ENCODE data around the gene C2CD2L. TPM values are rescaled to one million over a fixed set of nuclear protein-coding genes. Genes with fewer than 3 reads are reported as not detected.

Gene C2CD2L
- total RNA-seq, 1 experiment from 2014 or later = 7.8 TPM

DNA sequence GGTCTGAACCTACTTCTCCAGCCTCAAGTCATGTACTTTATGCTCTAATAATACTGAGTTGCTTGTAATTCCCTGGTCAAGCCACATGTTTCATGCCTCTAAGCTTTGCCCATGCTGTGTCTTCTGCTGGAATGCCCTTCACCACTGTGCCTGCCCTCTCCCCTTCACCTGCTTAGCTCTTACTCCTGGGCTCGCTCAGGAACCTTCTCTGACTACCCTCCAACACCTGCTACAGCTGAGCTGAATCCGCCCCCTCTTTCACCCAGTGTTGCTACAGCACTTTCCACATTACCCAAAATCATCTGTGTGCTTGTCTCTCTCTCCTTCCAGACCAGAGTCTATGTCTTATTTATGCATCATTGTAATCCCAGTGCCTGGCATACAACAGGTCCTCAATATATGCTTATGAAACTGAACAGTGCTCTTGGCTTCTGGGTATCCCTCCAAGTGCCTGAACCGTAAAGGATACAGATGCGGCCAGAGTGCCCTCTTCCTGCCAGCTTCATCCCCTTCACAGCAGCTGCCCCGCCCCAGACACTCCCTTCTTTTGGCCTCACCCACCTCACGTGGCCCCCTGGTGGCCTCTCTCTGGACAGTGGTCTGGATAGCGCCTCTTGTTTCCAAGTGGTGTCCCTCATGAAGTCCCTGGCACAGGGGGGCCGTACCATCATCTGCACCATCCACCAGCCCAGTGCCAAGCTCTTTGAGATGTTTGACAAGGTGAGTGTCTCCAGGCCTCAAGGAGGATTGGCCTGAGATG lies 48.8 kb downstream of the C2CD2L start:
- intact Hi-C loops (cut with micrococcal nuclease; ENCODE audit: unreplicated experiment) = no loop called here
- no TSS peak for BruUV-seq (replicated peaks)
- peaks cover 9% of the 10 kb centered on the region for H3K4me1 Mint-ChIP-seq (ENCODE audit: low read depth, unreplicated experiment)
- TF ChIP-seq, protein P1, sequence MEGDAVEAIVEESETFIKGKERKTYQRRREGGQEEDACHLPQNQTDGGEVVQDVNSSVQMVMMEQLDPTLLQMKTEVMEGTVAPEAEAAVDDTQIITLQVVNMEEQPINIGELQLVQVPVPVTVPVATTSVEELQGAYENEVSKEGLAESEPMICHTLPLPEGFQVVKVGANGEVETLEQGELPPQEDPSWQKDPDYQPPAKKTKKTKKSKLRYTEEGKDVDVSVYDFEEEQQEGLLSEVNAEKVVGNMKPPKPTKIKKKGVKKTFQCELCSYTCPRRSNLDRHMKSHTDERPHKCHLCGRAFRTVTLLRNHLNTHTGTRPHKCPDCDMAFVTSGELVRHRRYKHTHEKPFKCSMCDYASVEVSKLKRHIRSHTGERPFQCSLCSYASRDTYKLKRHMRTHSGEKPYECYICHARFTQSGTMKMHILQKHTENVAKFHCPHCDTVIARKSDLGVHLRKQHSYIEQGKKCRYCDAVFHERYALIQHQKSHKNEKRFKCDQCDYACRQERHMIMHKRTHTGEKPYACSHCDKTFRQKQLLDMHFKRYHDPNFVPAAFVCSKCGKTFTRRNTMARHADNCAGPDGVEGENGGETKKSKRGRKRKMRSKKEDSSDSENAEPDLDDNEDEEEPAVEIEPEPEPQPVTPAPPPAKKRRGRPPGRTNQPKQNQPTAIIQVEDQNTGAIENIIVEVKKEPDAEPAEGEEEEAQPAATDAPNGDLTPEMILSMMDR (IDR thresholded peaks at IDR 0.05; ENCODE audit: unreplicated experiment) = no peak
- CTCF ChIA-PET = interaction anchor here (0.6 to 1.8 kb wide), 3 partner anchors 10 to 13 kb away, joined by 3 to 4 read pairs (median 4); partner anchors contain the start of gene NLRX1
- no peaks in the 10 kb centered on the region for H3K9me3 Mint-ChIP-seq (ENCODE audit: low read depth, unreplicated experiment)
- H3K4me3 Mint-ChIP-seq (ENCODE audit: low read depth, unreplicated experiment) = no peak overlapping the region
- H3K27me3 Mint-ChIP-seq (ENCODE audit: unreplicated experiment) = peaks cover 75% of the 10 kb centered on the region
- no peaks in the 10 kb centered on the region for H3K36me3 Mint-ChIP-seq (ENCODE audit: insufficient read depth, unreplicated experiment)
- peak; percentile 34 for DNase-seq
- no peak overlapping the region for H3K27ac Mint-ChIP-seq (ENCODE audit: unreplicated experiment)

DNA sequence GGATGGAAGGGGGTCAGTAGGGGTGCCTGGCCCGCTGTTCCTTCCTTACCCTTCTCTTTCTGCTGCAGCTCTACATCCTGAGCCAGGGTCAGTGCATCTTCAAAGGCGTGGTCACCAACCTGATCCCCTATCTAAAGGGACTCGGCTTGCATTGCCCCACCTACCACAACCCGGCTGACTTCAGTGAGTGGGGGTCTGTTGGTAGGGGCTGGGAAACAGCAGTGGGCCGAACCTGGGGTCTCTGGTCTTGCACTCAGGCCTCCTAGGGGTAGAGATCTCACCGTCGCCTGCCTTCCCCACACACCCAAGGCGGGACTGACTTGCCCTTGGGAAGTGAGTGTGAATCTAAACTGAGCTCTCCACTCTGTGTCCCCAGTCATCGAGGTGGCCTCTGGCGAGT lies 49.4 kb downstream of the C2CD2L start:
- TF ChIP-seq, protein P1 (IDR thresholded peaks at IDR 0.05; ENCODE audit: unreplicated experiment) = no peak
- intact Hi-C loops (cut with micrococcal nuclease; ENCODE audit: unreplicated experiment) = no loop called here
- no peak for DNase-seq
- BruUV-seq (replicated peaks) = no TSS peak
- CTCF ChIA-PET = interaction anchor here (0.6 to 1.8 kb wide), 2 partner anchors 12 kb away, joined by 3 to 4 read pairs; partner anchors contain the start of gene NLRX1
- H3K4me3 Mint-ChIP-seq (ENCODE audit: low read depth, unreplicated experiment) = no peak overlapping the region
- no peak overlapping the region for H3K27ac Mint-ChIP-seq (ENCODE audit: unreplicated experiment)
- H3K36me3 Mint-ChIP-seq (ENCODE audit: insufficient read depth, unreplicated experiment) = no peaks in the 10 kb centered on the region
- H3K27me3 Mint-ChIP-seq (ENCODE audit: unreplicated experiment) = peaks cover 69% of the 10 kb centered on the region
- peaks cover 9% of the 10 kb centered on the region for H3K4me1 Mint-ChIP-seq (ENCODE audit: low read depth, unreplicated experiment)
- no peaks in the 10 kb centered on the region for H3K9me3 Mint-ChIP-seq (ENCODE audit: low read depth, unreplicated experiment)

DNA sequence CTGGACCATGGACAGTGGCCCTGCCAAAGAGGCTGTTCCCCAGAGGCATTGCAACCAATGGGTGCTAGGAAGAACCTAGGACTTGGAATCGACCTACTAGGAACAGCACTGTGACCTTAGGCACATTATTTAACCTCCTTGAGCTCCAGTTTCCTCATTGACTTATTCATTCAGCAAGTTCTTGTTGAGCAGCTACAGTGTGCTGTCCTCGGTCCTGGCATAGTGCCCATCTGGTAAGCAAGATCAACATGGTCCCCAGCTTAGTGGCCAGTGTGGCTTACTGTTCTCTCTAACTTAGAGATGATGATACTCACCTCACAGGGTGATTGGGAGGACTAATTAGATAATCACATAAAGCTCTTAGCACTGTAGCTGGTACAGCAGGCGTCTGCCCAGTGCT lies 49.9 kb downstream of the C2CD2L start:
- peaks cover 9% of the 10 kb centered on the region for H3K4me1 Mint-ChIP-seq (ENCODE audit: low read depth, unreplicated experiment)
- no peak overlapping the region for H3K27ac Mint-ChIP-seq (ENCODE audit: unreplicated experiment)
- H3K9me3 Mint-ChIP-seq (ENCODE audit: low read depth, unreplicated experiment) = no peaks in the 10 kb centered on the region
- BruUV-seq (replicated peaks) = no TSS peak
- H3K36me3 Mint-ChIP-seq (ENCODE audit: insufficient read depth, unreplicated experiment) = no peaks in the 10 kb centered on the region
- no peak overlapping the region for H3K4me3 Mint-ChIP-seq (ENCODE audit: low read depth, unreplicated experiment)
- CTCF ChIA-PET = interaction anchor here (1.8 kb wide), 1 partner anchor 12 kb away, joined by 4 read pairs; the partner anchor contains the start of gene NLRX1
- intact Hi-C loops (cut with micrococcal nuclease; ENCODE audit: unreplicated experiment) = no loop called here
- peak; percentile 9 for DNase-seq
- TF ChIP-seq, protein P1 (IDR thresholded peaks at IDR 0.05; ENCODE audit: unreplicated experiment) = no peak
- peaks cover 65% of the 10 kb centered on the region for H3K27me3 Mint-ChIP-seq (ENCODE audit: unreplicated experiment)

DNA sequence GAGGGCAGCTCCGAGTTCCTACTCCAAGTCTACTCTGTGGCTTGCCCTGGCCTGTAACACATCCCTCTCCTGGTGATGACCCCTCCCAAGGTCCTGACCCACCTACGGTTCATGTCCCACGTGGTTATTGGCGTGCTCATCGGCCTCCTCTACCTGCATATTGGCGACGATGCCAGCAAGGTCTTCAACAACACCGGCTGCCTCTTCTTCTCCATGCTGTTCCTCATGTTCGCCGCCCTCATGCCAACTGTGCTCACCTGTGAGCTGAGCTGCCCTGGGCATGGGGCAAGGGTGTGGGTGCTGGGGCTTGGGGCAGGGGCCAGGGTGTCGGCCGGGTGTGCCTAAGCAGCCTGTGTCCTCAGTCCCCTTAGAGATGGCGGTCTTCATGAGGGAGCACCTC lies 51.3 kb downstream of the C2CD2L start:
- BruUV-seq (replicated peaks) = no TSS peak
- DNase-seq = no peak
- no peaks in the 10 kb centered on the region for H3K36me3 Mint-ChIP-seq (ENCODE audit: insufficient read depth, unreplicated experiment)
- H3K4me1 Mint-ChIP-seq (ENCODE audit: low read depth, unreplicated experiment) = peaks cover 9% of the 10 kb centered on the region
- intact Hi-C loops (cut with micrococcal nuclease; ENCODE audit: unreplicated experiment) = no loop called here
- CTCF ChIA-PET = interaction anchor here (0.5 kb wide), 1 partner anchor 1486 kb away, joined by 6 read pairs; no protein-coding TSS in a partner anchor
- no peaks in the 10 kb centered on the region for H3K9me3 Mint-ChIP-seq (ENCODE audit: low read depth, unreplicated experiment)
- TF ChIP-seq, protein P1 (IDR thresholded peaks at IDR 0.05; ENCODE audit: unreplicated experiment) = no peak
- H3K4me3 Mint-ChIP-seq (ENCODE audit: low read depth, unreplicated experiment) = no peak overlapping the region
- H3K27ac Mint-ChIP-seq (ENCODE audit: unreplicated experiment) = no peak overlapping the region
- H3K27me3 Mint-ChIP-seq (ENCODE audit: unreplicated experiment) = peaks cover 56% of the 10 kb centered on the region
